Right lung (tissue), 5 donors: Measurements from ENCODE around the gene MAVS. TPM values are rescaled to one million over a fixed set of nuclear protein-coding genes. Genes with fewer than 3 reads are reported as not detected.
"Not testable (repeated sequence)": the region's sequence is repeated elsewhere in the genome, so short reads cannot be mapped to it uniquely, and the experiment has no call there.

Experiments used
- DNase-seq, 2 donors: peaks; one replicate each; pipeline ENCODE4 v3.0.0-alpha.2; 2013
- polyA plus RNA-seq, 5 donors: library from polyadenylated mRNA; unstranded; fragments of 120-200 nt; gene quantifications; one replicate each; pipeline versions ENCODE4 v1.2.1 to v1.2.3, GENCODE V29; 2013; ENCODE audit warnings: inconsistent platforms in 1 of 5, low replicate concordance in 1 of 5; ENCODE audit not compliant: insufficient read length in 5 of 5, insufficient read depth in 1 of 5

MAVS gene
- polyA plus RNA-seq, 5 donors: 21.9 to 32.2 (median 25.7) TPM

- no peak for DNase-seq
Observed at GRCh38 chr20:3813848-3814581, 32.6 kb upstream of the MAVS start.

DNA sequence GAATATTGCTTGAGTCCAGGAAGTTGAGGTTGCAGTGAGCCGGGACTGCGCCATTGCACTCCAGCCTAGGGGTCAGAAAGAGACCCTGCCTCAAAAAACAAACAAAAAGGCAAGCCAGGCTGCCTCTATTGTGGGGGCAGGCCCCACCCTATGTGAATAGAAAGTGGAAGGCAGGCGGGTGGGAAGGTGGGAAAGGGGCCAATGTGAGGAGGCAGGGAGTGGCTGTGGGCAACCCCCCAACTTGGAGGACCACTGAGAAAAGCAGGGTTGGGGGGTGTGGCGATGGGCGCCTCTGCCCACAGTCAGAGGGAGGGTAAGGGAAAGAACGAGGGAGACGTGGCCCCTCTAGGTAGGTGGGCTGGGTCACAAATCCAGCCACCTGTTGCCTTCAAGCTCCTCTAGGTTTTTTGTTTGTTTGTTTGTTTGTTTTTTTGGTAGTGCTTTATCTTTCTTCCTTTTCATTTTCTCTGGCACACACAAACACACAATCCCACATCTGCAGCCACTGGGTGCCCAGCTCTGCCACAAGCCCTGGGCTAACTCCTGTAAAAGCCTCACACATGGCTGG, 31.6 kb upstream of the MAVS start:
- DNase-seq: no peak

- DNase-seq: no peak
Observed at GRCh38 chr20:3815703-3816315, 30.8 kb upstream of the MAVS start.

DNA sequence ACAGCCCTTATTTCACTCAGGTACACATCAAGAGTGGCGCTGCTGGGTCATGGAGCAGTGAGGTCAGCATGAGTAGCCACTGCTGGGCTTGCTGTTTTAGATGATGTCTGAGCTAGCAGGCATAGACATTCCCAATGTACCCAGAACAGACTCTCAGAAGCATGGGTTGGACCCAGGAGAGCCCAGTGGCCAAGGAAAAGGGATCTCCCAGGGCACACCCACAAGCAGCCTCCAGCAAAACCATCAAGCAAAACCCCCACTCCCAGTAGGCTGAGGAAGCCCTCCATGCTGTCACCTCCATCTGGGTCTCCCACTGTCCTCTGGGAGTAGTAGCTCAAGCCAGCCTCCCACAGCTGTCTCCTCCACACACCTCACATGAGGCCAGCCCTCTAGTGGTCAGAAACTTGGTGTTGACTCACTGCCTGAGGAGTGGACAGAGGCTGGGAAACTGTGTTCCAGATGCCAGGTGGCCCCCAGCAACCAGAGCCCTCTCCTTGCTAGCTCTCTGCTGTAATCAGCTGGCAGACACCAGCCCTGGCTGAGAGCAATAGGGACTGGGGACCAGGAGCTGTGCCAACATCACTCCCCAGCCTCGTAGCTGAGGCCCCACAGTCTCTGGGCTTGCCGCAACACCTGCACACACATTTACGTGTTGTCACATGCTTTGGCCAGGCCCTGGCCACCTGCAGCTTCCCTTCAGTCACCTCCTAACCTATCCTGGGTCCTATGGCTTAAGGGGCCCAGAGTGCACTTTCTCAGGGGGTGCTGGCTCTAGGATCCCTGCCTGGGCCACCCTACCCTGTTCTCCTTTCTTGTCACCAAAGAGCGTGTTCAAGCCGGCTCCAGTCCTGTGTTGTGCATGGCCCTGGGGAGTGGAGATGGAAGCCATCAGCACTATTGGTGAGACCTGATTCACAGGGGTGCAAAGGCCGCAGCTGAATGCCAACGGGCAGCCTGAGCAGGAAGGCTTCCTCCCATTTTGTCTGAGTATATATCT, 28.2 kb upstream of the MAVS start:
- peak in 1 of 2 donors; percentile 56 for DNase-seq

DNA sequence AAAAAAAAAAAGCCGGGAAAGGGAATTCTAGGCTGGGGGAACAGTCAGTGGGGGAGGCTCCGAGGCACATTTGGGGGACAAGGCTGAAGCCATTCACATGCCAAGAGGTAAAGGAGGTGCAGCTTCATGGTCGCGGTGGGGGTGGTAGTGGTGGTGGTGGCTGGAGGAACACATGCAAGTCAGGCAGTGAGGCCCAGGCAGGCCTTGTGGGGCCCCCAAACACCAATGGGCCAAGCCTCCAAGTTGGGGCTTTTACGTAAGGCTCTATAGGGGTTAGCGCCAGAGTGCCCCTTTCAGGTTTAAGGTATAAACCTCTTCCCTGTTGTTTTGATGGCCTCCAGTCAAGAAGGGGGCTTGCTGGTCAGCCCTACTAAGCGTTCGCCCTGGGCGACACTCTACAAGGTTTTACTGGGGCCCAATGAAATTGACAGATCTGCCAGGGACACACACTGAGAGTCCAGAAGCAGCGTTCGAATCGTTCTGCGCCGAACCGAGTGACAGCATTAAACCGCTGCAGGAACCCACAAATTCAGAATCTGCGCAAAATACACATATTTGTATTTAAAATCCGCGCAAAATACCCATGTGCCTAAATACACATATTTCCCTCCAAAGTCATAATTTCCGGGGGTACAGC, 27.1 kb upstream of the MAVS start:
- DNase-seq: no peak

GRCh38 chr20:3820048-3820900, 26.4 kb upstream of the MAVS start, which contains the start of gene AP5S1:
Gene AP5S1, plus strand, starts transcription at chr20:3820547. Its CDS starts 1,571 bp downstream, at chr20:3822118.
- peak; percentile 98 for DNase-seq

GRCh38 chr20:3820901-3821727, 25.5 kb upstream of the MAVS start:
- no peak for DNase-seq

DNA sequence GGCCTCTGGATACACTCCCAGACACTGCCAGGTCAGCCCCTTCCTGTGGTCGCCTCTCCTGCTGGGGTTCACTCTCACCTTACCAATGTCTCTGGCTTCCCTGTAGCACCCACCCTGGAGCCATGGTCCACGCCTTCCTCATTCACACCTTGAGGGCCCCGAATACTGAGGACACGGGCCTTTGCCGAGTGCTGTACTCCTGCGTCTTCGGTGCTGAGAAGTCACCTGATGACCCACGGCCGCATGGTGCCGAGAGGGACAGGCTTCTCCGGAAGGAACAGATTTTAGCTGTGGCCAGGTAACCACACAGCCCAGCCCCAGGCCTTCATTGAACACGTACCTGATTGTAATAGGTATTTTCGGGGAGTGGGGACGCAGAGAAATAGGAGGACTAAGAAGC, 24.6 kb upstream of the MAVS start:
- DNase-seq: no peak

DNA sequence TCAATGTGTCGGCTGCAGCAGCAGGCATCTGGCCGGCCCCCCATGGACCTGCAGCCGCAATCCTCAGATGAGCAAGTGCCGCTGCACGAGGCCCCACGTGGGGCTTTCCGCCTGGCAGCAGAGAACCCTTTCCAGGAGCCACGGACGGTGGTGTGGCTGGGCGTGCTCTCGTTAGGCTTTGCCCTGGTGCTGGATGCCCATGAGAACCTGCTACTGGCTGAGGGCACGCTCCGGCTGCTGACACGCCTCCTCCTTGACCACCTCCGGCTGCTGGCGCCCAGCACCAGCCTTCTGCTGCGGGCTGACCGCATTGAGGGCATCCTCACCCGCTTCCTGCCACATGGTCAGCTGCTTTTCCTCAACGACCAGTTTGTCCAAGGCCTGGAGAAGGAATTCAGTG, 22.8 kb upstream of the MAVS start:
- no peak for DNase-seq

GRCh38 chr20:3825526-3825925, 21.1 kb upstream of the MAVS start:
- DNase-seq: no peak

DNA sequence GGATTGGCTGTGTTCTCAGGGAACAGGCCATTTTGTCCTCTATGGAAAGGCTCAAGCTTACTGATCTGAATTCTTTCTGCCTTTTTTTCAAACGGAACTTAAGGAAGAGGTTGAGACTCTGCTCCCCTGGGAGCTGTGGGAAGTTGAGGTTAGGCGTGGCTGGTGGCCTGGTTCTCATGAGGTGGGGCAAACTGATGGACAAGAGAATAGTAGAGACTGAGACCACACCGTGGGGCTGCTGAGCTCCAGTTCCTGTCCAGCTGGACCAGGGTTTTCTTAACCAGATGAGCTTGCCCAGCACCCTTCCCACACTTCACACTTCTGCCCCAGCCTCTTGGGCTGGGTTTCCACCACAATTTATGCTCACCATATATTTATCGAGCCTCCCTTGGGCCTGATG, 20.2 kb upstream of the MAVS start:
- DNase-seq: no peak

GRCh38 chr20:3828798-3829197, 17.8 kb upstream of the MAVS start:
- DNase-seq: no peak

DNA sequence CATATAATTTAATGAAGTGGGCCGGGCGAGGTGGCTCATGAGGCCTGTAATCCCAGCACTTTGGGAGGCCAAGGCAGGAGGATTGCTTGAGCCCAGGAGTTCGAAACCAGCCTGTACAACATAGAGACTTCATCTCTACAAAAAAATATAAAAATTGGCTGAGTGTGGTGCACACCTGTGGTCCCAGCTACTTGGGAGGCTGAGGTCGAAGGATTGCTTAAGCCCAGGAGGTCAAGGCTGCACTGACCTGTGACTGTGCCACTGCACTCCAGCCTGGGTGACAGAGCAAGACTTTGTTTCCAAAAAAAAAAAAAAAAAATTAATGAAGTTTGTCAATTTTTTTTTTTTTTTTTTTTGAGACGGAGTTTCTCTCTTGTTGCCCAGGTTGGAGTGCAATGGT, 16.7 kb upstream of the MAVS start:
- not testable (repeated sequence) for DNase-seq

DNA sequence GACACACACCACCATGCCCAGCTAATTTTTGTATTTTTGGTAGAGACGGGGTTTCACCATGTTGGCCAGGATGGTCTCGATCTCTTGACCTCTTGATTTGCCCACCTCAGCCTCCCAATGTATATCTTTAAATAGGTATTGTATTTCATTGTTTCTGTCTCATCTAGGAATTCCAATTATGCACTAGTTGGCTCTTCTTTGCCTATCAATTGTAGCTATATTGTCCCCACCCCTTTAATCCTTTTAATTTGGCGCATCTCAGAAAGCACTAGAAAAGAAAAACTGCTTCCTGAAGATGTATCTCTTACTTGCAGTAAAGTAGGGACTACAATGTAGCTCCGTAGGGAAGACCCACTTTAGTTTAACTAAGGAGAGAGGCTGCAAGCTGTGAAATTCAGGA, 10.5 kb upstream of the MAVS start:
- DNase-seq: no peak

GRCh38 chr20:3839328-3839727, 7.3 kb upstream of the MAVS start:
- DNase-seq: no peak

- DNase-seq: not testable (repeated sequence)
Observed at GRCh38 chr20:3840201-3840600, 6.4 kb upstream of the MAVS start.

GRCh38 chr20:3842348-3842930, 4.2 kb upstream of the MAVS start:
- no peak for DNase-seq

DNA sequence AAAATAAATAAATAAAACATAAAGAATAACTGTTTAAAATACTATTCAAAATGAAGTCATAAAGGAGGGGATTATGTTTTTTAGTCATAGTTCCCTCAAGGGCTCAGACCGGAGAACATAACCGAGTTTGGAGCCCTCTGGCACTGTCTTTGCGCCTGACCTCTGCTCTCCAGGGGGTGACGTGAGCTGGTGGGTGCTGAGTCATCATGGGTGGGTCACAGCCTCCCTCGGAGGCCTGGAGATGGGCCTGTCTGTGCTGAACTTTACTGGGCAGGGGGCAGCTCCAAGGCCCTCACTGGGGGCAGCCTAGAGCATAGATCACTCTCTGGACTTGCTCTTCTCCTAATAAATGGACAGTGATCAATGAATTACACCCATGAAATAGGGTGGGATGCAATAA, 3.1 kb upstream of the MAVS start:
- no peak for DNase-seq

- DNase-seq: not testable (repeated sequence)
Observed at GRCh38 chr20:3843990-3844619, 2.5 kb upstream of the MAVS start.
